ENCODE data around the gene PLEKHM3. TPM values are rescaled to one million over a fixed set of nuclear protein-coding genes. Genes with fewer than 3 reads are reported as not detected.

Gene PLEKHM3
- total and polyA plus RNA-seq, 2 of the 4 experiments (the other 2 are of a cell fraction) = 2.4 to 11.3 TPM

- 0 out of 2 replicates have a peak overlapping the region, but pooled peaks have one; percentile 25 for H3K14ac ChIP-seq (replicated peaks; ENCODE audit: low read depth, low read length)
- H3K4ac ChIP-seq (ENCODE audit: low read depth, low read length) = no peak overlapping the region
- H3K4me3 ChIP-seq (ENCODE audit: insufficient read depth, low read depth, low read length) = no peak overlapping the region
- dilution Hi-C loops (cut with HindIII; ENCODE audit: low sequenced_read_pairs, unreplicated experiment) (no loop called here), intact Hi-C loops (cut with micrococcal nuclease) (loop anchor here (2.0 kb wide), 1 partner anchor 297 kb away; the partner anchor contains the start of gene FZD5), in situ Hi-C loops (cut with MboI; ENCODE audit: low sequenced_read_pairs) (loop anchor here (25.0 kb wide), 2 partner anchors 428 to 578 kb away; partner anchors contain the start of gene METTL21A)
- BruUV-seq (replicated peaks) = no TSS peak
- H2BK5ac ChIP-seq (ENCODE audit: low read depth, low read length, poor library complexity, severe bottlenecking) = no peak overlapping the region
- 79% methylated on average over 4 of the region's 5 CpGs; no CpG with 5 or more reads in 1 of the 2 experiments for WGBS, 2 experiments (ENCODE audit: extremely low coverage in 2 of 2, insufficient read length in 1 of 2)
- H3K4me1 ChIP-seq (ENCODE audit: control insufficient read depth, insufficient read depth, low read length) = peaks cover 3% of the 10 kb centered on the region; the same call in 1 of the 2 replicates
- no peak overlapping the region for H3K27ac ChIP-seq (ENCODE audit: insufficient read depth, low read length)
- no peaks in the 10 kb centered on the region; the same call in 1 of the 2 replicates for H3K27me3 ChIP-seq (ENCODE audit: control insufficient read depth, insufficient read depth, low read length)
- no peak overlapping the region for H4K5ac ChIP-seq (ENCODE audit: low read depth, low read length)
- H2AK5ac ChIP-seq (ENCODE audit: low read depth, low read length) = no peak overlapping the region
- ATAC-seq (ENCODE audit: low read depth) (no peak), DNase-seq (no peak)
- no peak overlapping the region for H3K56ac ChIP-seq (ENCODE audit: extremely low read depth, insufficient read depth, low read length)
- CTCF ChIA-PET = interaction anchor here (0.8 kb wide), 1 partner anchor 279 kb away, joined by 3 read pairs; no protein-coding TSS in a partner anchor
- H2BK120ac ChIP-seq (ENCODE audit: low read depth, low read length) = no peak overlapping the region; the same call in 1 of the 2 replicates
- no peak overlapping the region for H4K8ac ChIP-seq (ENCODE audit: low read depth in 2 of 2, low read length in 2 of 2)
- no peaks in the 10 kb centered on the region for H4K20me1 ChIP-seq (ENCODE audit: insufficient read depth, low read length)
- H3K23ac ChIP-seq (ENCODE audit: low read depth, low read length) = no peak overlapping the region
- H2BK20ac ChIP-seq (ENCODE audit: low read depth, low read length) = 0 out of 2 replicates have a peak overlapping the region, but pooled peaks have one; percentile 23
- H2AK9ac ChIP-seq (replicated peaks; ENCODE audit: low read depth, low read length, poor library complexity) = peak overlapping the region; percentile 62
- no peaks in the 10 kb centered on the region for H3K9me3 ChIP-seq (ENCODE audit: control insufficient read depth, insufficient read depth, low read length)
- no peaks in the 10 kb centered on the region for H3K79me1 ChIP-seq (ENCODE audit: low read depth in 1 of 2, low read length in 2 of 2)
- H3K36me3 ChIP-seq (ENCODE audit: control insufficient read depth, insufficient read depth, low read length) = no peaks in the 10 kb centered on the region
- H2BK15ac ChIP-seq (ENCODE audit: low read depth, low read length) = no peak overlapping the region
- H3K18ac ChIP-seq (ENCODE audit: low read depth, low read length) = no peak overlapping the region
- peak overlapping the region; percentile 48 for H2AFZ ChIP-seq (replicated peaks; ENCODE audit: low read length, poor library complexity)
- H3K9me1 ChIP-seq (ENCODE audit: insufficient read depth, low read length) = peaks cover 4% of the 10 kb centered on the region
- TF ChIP-seq RCOR1 (IDR thresholded peaks at IDR 0.05; ENCODE audit: insufficient replicate concordance, low read length) (no peak), SMC3 (IDR thresholded peaks at IDR 0.05; ENCODE audit: low read depth, low read length) (no peak), RAD21 (IDR thresholded peaks at IDR 0.05; ENCODE audit: low read length) (no peak), CEBPB (IDR thresholded peaks at IDR 0.05; ENCODE audit: low read depth, low read length) (no peak)
- no peak overlapping the region for H3K9ac ChIP-seq (ENCODE audit: low read depth, low read length)
- POLR2A ChIA-PET (ENCODE audit: unreplicated experiment) = no interaction called here
- H4K91ac ChIP-seq (ENCODE audit: insufficient read depth, low read depth, low read length) = 0 out of 2 replicates have a peak overlapping the region, but pooled peaks have one; percentile 33
- no peak overlapping the region for H3K4me2 ChIP-seq (ENCODE audit: low read depth, low read length)
Measured at GRCh38 chr2:208065476-208065875, 40.1 kb upstream of the PLEKHM3 start.

Measured in IMR-90 (cell line).